Frontal cortex (tissue), 4 donors: ENCODE measurements around the gene MEOX1. TPM values are rescaled to one million over a fixed set of nuclear protein-coding genes. Genes with fewer than 3 reads are reported as not detected.

ENCODE experiments used
- DNase-seq, 2 donors: peaks; one replicate each; pipeline ENCODE4 v3.0.0; 2012; ENCODE audit warnings: low spot score in 2 of 2
- FAIRE-seq: peaks from 2 replicates; lab custom pipeline; 2012; peaks lifted over from hg19 to GRCh38; lab: Jason Lieb, UNC
- small RNA-seq: library from RNA; depleted of rRNA; stranded (forward); fragments of <200 nt; gene quantifications from one replicate; pipeline ENCODE3, GENCODE V24; 2014
- total RNA-seq: library from RNA; depleted of rRNA; stranded (reverse); fragments of >200 nt; gene quantifications from one replicate; pipeline ENCODE4 v1.2.3, GENCODE V29; 2014
- donor health status: control.
- donor health status: control.
- donor health status: control.

The MEOX1 gene
- total RNA-seq, 1 donor from 2014 or later: 0.41 TPM

DNA sequence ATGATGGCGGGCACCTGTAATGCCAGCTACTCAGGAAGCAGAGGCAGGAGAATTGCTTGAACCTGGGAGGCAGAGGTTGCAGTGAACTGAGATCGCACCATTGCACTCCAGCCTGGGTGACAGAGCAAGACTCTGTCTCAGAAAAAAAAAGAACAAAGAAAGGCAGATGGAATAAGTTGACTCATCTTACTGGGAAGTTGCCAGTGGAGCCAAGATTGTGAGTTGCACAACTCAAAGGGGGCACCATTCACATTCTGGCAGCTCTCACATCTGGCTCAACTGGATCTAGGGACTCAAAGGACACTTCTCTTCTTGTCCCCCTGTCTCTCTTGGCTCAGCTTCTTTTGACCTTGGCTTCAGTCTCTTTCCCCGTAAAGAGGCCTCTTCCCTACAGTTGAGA is 61.9 kb downstream of the MEOX1 start:
- DNase-seq (no peak), FAIRE-seq (no peak)

- FAIRE-seq (no peak), DNase-seq (no peak)
Measured at GRCh38 chr17:43599046-43599395, 62.7 kb downstream of the MEOX1 start.

DNA sequence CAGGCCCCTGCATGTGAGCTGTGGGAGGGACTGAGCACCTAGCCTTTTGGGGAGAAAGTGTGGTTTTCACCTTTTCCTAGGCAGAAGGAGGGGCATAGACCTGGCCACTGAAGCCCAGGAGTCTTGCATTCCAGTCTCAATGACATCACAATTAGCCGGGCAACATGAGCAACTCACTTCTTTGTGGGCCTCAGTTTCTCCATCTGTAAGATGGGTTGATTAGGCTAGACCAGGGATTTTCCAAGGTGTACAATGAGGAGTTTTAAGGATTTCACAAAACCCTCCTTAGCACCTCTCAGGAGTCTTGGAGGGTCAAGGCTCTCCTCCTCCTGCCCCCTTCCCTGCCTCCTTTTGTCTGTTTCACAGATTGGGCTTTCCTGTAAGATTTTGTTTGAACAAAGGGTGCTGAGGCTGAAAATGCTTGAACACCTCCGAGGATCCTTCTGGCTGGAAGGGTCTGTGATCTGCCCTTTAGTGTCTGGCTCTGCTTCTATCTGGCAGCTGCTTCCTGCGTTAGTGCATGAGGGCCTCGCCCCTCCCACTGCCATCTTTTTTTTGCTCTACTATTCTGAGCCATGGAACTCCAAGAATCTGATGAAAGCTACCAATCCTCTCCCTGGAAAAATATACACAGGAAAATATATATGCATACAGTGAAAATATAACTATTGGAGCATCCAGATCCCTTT is 63.2 kb downstream of the MEOX1 start:
- FAIRE-seq (no peak), DNase-seq (no peak)

GRCh38 chr17:43597624-43598356 is 63.9 kb downstream of the MEOX1 start:
- no peak for DNase-seq

GRCh38 chr17:43595466-43595865 is 66.3 kb downstream of the MEOX1 start:
- FAIRE-seq (no peak), DNase-seq (no peak)

More at GRCh38 chr17:43597624-43598356, 63.9 kb downstream of the MEOX1 start:
- no peak for FAIRE-seq

DNA sequence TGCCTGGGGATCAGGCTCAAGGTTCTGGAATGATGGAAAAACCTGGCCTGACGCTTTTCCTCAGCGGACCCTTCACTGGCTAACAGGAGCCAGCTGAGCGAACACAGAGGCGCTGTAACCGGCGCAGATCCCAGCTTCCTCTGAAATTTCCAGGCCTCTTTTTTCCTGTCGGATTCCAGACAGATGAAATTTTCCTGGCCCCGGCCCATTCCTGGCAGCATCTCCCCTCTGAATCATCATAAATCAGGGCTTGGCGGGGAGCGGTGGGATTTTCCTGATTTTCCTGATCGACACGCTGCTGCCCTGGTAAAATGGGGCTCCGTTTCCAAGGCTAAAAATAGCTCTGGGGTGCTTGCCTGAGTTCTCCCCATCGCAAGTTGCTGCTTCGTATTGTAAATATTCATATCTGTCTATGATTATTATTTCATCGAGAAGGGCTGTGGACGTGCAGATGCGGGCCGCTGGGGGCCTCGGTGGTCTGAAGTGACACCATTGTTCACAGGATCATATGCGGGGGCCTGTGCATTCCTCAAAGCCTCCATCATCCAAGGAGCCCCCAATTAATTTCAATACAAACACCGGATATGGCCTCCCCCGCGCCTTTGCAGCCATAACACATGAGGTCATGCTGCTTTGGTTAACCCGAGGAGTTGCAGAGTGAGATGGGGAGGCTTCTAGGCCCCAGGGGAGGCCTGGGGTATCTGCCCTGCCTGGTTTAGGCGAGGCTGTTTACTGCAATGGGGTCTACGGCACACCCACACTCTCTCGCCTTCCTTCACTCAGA is 69.8 kb downstream of the MEOX1 start:
- DNase-seq: peak in 1 of 2 donors; percentile 25
- FAIRE-seq: no peak

GRCh38 chr17:43591001-43591400 is 70.7 kb downstream of the MEOX1 start:
- FAIRE-seq (no peak), DNase-seq (no peak)

Small RNAs within 50 kb of the gene (small RNA-seq; reads per million reads assigned to genes)
- not detected for gene RF00017

Other genes with a start within 250 kb of the MEOX1 start
- gene DHX8, start 177.9 kb downstream of the MEOX1 start, total RNA-seq: 40.8 TPM
- gene ETV4, start 115.6 kb downstream of the MEOX1 start, total RNA-seq: 0.41 TPM
- not detected for gene SOST, start 96.9 kb upstream of the MEOX1 start, total RNA-seq
- 33.0 TPM for gene DUSP3, start 117.1 kb upstream of the MEOX1 start, total RNA-seq
- gene CFAP97D1, start 118.5 kb upstream of the MEOX1 start, total RNA-seq: not detected
- gene MPP3, start 171.2 kb upstream of the MEOX1 start, total RNA-seq: 36.7 TPM
- gene CD300LG, start 185.3 kb upstream of the MEOX1 start, total RNA-seq: not detected
- 13.9 TPM for gene MPP2, start 245.6 kb upstream of the MEOX1 start, total RNA-seq